SK-N-SH treated with all-trans-retinoic acid at 6 μM for 48 hours (cell line): ENCODE measurements around the gene FKBP2.

Experiments
- ATAC-seq: fragments of 200-7000 bp; cut with Tn5 transposase; 3 replicates; pipeline ENCODE4 v1.9.1; 2020; ENCODE audit warnings: mild to moderate bottlenecking, moderate library complexity
- ARNTL ChIP-seq: fragments of 450-650 bp; formaldehyde crosslinking; IDR thresholded peaks from 2 replicates; pipeline ENCODE4 v1.5.0; 2020; ENCODE audit warnings: low read depth, mild to moderate bottlenecking, moderate library complexity, borderline replicate concordance
- CSDC2 ChIP-seq: fragments of 250-450 bp; sonication (Bioruptor Pico); IDR thresholded peaks from 2 replicates; pipeline ENCODE4 v1.5.0; 2020; ENCODE audit warnings: mild to moderate bottlenecking, moderate library complexity
- ESRRG ChIP-seq: fragments of 250-450 bp; sonication (Bioruptor Pico); IDR thresholded peaks from 2 replicates; pipeline ENCODE4 v1.6.1; 2021; ENCODE audit warnings: mild to moderate bottlenecking
- GLIS3 ChIP-seq: fragments of 250-450 bp; sonication (Bioruptor Pico); IDR thresholded peaks from 2 replicates; pipeline ENCODE4 v1.5.0; 2020; ENCODE audit warnings: mild to moderate bottlenecking, moderate library complexity
- OSR1 ChIP-seq: fragments of 250-450 bp; sonication (Bioruptor Pico); IDR thresholded peaks from 2 replicates; pipeline ENCODE4 v1.8.0; 2022; ENCODE audit warnings: moderate library complexity, mild to moderate bottlenecking, inconsistent platforms
- RARB ChIP-seq: fragments of 250-450 bp; sonication (Bioruptor Pico); IDR thresholded peaks from 2 replicates; pipeline ENCODE4 v1.8.0; 2021; ENCODE audit warnings: mild to moderate bottlenecking, moderate library complexity
- TOX ChIP-seq: fragments of 250-450 bp; sonication (Bioruptor Pico); IDR thresholded peaks from 2 replicates; pipeline ENCODE4 v1.8.0; 2021; ENCODE audit warnings: mild to moderate bottlenecking, moderate library complexity, borderline replicate concordance
- ZC3H10 ChIP-seq: fragments of 250-450 bp; sonication (Bioruptor Pico); IDR thresholded peaks from 2 replicates; pipeline ENCODE4 v1.5.1; 2021; ENCODE audit warnings: mild to moderate bottlenecking, moderate library complexity
- ZFP3 ChIP-seq: fragments of 250-450 bp; sonication (Bioruptor Pico); IDR thresholded peaks from 2 replicates; pipeline ENCODE4 v1.5.0; 2020; ENCODE audit warnings: mild to moderate bottlenecking, moderate library complexity
- ZFP30 ChIP-seq: fragments of 450-650 bp; formaldehyde crosslinking; IDR thresholded peaks from 2 replicates; pipeline ENCODE4 v1.5.0; 2022; ENCODE audit warnings: mild to moderate bottlenecking, moderate library complexity
- ZNF70 ChIP-seq: fragments of 450-650 bp; formaldehyde crosslinking; IDR thresholded peaks from 2 replicates; pipeline ENCODE4 v1.5.0; 2020; ENCODE audit warnings: mild to moderate bottlenecking, moderate library complexity
- TF ChIP-seq, protein P1 (sequence below): fragments of 250-450 bp; sonication (Bioruptor Pico); IDR thresholded peaks from 2 replicates; pipeline ENCODE4 v1.5.1; 2020; ENCODE audit warnings: low read depth, mild to moderate bottlenecking, moderate library complexity
- TF ChIP-seq, protein P2 (sequence below): fragments of 250-450 bp; sonication (Bioruptor Pico); IDR thresholded peaks from 2 replicates; pipeline ENCODE4 v1.5.0; 2020; ENCODE audit warnings: mild to moderate bottlenecking, moderate library complexity
- TF ChIP-seq, protein P3 (sequence below): fragments of 250-450 bp; sonication (Bioruptor Pico); IDR thresholded peaks from 2 replicates; pipeline ENCODE4 v1.8.0; 2021; ENCODE audit warnings: low read depth, mild to moderate bottlenecking, moderate library complexity, borderline replicate concordance

FKBP2 gene

DNA sequence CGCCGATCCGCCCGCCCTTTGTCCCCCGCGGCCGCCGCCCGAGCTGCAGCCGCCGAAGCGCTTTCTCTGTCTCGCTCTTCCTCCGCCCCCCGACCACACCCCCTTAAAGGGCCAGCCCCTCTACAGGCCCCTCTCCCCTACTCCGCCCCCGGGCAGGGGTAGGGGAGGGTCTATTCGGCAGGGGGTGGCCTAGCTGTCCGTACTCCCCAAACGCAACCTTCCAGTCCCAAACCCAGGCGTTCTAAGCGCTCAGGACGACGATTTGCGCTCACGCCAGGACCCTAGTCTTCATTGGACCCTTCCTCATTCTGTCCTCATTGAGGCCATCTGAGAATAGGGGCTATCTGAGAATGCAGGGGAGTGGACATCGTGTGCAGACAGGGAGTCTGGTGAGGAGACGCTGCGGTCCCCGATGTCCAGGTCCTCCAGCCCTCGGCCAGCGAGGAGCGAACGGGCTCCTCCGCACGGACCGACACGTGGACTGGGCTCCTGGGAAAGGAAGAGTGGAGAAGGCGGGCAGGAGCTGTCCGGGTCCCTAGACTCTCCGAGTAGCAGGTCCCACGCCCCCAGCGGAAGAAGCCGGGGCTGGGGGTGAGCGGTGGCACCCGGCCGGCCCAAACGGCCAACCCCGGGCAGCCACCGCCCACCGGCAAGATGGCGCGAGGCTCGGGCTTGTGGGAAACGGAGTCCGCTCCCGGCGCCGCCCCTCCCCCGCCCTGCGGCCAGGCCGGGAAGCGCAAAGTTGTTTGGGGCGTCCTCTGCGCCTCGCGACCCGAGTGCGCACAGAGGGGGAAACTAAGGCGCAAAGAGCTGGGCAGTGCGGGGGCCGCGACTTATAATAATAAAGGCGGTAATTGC is 6.2 kb downstream of the FKBP2 start, which contains the start of gene PPP1R14B:
Gene PPP1R14B (minus strand): TSS at position 73 of the 858 bp plus-strand sequence. CDS start 270 bp downstream, outside the sequence.
- TF ChIP-seq, protein P1, sequence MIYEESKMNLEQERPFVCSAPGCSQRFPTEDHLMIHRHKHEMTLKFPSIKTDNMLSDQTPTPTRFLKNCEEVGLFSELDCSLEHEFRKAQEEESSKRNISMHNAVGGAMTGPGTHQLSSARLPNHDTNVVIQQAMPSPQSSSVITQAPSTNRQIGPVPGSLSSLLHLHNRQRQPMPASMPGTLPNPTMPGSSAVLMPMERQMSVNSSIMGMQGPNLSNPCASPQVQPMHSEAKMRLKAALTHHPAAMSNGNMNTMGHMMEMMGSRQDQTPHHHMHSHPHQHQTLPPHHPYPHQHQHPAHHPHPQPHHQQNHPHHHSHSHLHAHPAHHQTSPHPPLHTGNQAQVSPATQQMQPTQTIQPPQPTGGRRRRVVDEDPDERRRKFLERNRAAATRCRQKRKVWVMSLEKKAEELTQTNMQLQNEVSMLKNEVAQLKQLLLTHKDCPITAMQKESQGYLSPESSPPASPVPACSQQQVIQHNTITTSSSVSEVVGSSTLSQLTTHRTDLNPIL, result no peak
- peak; percentile 11; the same call in 1 of the 2 replicates for TF ChIP-seq ZNF70 (CRISPR knock-in tag)
- TF ChIP-seq, protein P2, sequence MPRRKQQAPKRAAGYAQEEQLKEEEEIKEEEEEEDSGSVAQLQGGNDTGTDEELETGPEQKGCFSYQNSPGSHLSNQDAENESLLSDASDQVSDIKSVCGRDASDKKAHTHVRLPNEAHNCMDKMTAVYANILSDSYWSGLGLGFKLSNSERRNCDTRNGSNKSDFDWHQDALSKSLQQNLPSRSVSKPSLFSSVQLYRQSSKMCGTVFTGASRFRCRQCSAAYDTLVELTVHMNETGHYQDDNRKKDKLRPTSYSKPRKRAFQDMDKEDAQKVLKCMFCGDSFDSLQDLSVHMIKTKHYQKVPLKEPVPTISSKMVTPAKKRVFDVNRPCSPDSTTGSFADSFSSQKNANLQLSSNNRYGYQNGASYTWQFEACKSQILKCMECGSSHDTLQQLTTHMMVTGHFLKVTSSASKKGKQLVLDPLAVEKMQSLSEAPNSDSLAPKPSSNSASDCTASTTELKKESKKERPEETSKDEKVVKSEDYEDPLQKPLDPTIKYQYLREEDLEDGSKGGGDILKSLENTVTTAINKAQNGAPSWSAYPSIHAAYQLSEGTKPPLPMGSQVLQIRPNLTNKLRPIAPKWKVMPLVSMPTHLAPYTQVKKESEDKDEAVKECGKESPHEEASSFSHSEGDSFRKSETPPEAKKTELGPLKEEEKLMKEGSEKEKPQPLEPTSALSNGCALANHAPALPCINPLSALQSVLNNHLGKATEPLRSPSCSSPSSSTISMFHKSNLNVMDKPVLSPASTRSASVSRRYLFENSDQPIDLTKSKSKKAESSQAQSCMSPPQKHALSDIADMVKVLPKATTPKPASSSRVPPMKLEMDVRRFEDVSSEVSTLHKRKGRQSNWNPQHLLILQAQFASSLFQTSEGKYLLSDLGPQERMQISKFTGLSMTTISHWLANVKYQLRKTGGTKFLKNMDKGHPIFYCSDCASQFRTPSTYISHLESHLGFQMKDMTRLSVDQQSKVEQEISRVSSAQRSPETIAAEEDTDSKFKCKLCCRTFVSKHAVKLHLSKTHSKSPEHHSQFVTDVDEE (CRISPR knock-in tag), result 0 out of 2 replicates have a peak, but pooled peaks have one; percentile 29
- TF ChIP-seq RARB (CRISPR knock-in tag), result no peak
- peak; percentile 77 for ATAC-seq

DNA sequence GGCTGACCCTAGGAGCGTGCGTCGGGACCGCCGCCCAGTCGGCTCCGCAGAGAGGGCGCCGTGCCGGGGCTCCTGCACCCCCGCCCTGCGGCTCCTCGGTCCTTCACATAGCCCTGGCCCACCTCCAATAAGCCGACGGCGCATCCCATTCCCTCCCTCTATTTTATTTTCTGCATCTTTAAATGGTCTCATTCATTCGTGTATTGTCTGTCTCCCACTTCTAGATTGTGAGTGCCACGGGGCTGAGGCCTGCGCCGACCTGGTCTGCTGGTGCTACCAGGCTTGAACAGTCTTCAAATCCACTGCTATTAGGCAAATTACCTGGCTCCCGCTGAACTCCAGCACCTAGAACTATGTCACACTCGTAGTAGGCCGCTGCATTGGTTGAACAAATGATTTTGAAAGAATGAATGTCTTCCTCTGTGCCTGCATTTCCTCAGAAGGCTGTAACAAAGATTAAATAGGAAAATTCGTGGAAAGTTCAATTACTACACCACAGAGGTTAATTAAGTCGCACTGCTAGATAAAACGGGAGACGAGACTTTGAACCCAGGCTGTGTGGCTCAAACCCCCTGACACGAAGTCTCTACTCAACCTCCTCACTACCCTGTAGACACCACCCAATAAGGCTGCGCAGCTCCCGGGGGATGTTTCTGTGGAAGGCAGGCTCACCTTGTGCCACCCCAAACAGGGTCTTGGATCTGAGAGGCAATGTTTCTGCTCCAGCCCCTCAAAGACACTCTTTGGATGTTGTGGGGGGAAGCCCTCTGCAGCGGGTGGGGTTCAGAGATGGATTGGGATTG is 7.0 kb downstream of the FKBP2 start:
- TF ChIP-seq ZFP3 (no peak), ARNTL (CRISPR knock-in tag) (no peak), OSR1 (no peak), RARB (CRISPR knock-in tag) (no peak)
- TF ChIP-seq, protein P2 (CRISPR knock-in tag), result no peak
- TF ChIP-seq, protein P3, sequence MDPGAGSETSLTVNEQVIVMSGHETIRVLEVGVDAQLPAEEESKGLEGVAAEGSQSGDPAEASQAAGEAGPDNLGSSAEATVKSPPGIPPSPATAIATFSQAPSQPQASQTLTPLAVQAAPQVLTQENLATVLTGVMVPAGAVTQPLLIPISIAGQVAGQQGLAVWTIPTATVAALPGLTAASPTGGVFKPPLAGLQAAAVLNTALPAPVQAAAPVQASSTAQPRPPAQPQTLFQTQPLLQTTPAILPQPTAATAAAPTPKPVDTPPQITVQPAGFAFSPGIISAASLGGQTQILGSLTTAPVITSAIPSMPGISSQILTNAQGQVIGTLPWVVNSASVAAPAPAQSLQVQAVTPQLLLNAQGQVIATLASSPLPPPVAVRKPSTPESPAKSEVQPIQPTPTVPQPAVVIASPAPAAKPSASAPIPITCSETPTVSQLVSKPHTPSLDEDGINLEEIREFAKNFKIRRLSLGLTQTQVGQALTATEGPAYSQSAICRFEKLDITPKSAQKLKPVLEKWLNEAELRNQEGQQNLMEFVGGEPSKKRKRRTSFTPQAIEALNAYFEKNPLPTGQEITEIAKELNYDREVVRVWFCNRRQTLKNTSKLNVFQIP (CRISPR knock-in tag), result no peak
- no peak for ATAC-seq

DNA sequence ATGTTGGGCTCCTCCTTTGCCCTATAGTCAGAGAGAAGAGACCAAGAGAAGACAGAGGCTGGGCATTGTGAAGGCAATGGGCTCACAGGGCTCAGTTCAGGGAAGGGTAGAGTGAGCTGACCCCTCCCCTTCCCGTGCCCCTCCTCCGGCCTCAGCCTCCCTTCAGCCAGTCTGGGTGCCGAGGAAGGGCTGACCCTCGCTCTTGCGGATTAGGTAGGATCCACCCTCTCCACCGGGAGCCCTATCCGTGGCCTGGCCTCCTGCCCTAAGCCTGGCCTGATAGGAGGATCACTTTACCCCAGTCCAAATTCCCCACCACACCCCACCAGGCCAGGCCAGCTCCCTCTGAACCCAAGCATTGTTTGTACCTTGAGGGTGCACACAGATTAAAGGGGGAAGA is 7.7 kb downstream of the FKBP2 start:
- TF ChIP-seq CSDC2, result no peak
- no peak for TF ChIP-seq TOX (CRISPR knock-in tag)
- no peak for TF ChIP-seq ESRRG (CRISPR knock-in tag)
- no peak for TF ChIP-seq RARB (CRISPR knock-in tag)
- TF ChIP-seq ZC3H10 (CRISPR knock-in tag), result no peak
- no peak for TF ChIP-seq OSR1
- TF ChIP-seq, protein P2 (CRISPR knock-in tag), result no peak
- no peak for TF ChIP-seq ARNTL (CRISPR knock-in tag)
- TF ChIP-seq GLIS3 (CRISPR knock-in tag), result no peak
- no peak for TF ChIP-seq ZFP30 (CRISPR knock-in tag)
- TF ChIP-seq, protein P3 (CRISPR knock-in tag), result no peak
- no peak for ATAC-seq
